Measurements from ENCODE around the gene SF3B3.

Gene SF3B3

GRCh38 chr16:70590722-70591415, 67.3 kb downstream of the SF3B3 start:
- DNase-seq (ENCODE audit: low read depth), result no peak

DNA sequence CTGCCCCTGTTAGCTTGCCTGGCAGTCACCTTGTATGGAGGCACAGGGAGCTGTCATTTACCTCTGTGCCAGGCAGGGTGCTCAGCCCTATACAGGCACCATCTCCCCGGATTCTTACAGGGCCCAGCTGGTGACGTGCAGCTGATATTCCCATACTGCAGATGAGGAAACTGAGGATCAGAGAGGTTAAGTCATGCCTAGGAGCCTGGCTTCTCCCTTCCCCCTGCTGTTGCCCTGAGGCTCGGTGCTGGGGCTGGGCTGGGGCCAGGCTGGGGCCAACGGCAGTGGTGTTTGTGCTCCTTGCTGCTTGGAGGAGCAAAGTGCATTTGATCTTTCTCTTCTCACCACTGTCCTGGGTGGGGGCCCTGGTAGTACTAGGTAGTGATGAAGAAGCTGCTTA, 68.0 kb downstream of the SF3B3 start:
- no peak for DNase-seq (ENCODE audit: low read depth)

DNA sequence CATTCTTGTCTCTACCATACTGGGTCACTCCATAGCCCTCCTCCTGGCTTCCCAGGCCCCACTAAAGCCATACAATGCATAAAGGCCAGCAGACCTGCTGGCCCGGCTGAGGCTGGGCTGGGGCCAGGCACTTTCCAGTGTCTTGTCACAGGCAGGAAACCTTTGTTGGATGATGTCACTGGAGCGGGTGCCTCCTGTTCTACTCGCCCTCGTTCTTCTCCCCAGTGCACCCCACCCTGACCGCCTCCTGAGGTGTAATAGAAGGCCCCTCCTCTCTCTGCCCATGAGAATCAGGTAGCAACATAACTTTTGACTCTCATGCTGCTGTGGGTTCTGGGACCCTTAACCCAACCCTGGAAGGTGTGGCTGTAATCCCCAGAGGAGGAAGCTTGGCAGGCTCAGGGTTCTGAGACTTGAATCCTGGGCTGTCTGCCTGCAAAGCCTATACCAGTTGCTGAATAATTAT, 68.5 kb downstream of the SF3B3 start:
- DNase-seq (ENCODE audit: low read depth), result no peak

GRCh38 chr16:70593544-70593943, 69.9 kb downstream of the SF3B3 start:
- no peak for DNase-seq (ENCODE audit: low read depth)

DNA sequence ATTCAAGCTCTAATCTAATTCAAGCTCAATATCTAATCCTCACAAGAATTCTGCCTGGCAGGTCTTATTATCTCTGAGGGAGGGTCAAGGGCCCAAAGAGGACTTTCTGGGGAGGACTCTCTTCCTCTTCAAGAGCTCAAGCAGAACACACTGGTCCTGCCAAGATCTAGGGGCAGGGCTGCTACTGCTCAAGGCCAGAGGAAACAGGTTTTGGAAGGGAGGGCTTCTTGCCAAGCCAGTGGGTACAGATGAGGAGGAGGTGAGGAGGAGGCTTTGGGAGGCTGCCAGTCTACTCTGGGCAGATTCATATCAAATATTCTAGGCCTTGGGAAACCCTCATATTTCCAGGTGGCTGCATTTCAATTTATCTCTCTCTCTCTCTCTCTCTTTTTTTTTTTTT, 71.0 kb downstream of the SF3B3 start:
- DNase-seq (ENCODE audit: low read depth), result no peak

DNA sequence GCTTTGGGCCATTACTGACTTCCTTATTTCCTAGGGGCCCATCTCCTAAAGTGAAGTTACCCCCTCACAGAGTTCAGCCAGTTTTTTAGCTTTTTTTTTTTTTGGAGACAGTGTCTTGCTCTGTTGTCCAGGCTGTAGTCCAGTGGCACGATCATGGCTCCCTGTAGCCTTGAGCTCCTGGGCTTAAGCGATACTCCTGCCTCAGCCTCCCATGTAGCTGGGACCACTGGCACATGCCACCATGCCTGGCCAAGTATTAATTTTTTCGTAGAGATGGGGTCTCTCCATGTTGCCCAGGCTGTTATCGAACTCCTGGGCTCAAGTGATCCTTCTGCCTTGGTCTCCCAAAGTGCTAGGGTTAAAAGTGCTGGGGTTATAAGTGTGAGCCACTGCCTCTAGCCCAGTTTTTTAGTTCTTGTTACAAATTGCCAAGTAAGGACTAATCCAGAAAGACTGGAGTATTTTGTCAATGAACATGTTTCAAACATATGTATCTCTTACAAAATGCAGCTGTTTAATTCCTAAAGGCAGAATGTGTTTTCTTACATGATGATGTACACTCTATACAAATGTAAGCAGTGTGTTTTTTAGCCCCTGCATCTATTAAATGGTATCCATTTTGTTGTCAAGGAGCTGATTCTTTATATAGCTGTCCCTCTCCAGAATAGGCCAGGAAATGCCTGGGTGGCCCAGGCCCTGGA, 73.7 kb downstream of the SF3B3 start:
- DNase-seq (ENCODE audit: low read depth), result no peak

GRCh38 chr16:70598937-70599503, 75.4 kb downstream of the SF3B3 start:
- no peak for DNase-seq (ENCODE audit: low read depth)

DNA sequence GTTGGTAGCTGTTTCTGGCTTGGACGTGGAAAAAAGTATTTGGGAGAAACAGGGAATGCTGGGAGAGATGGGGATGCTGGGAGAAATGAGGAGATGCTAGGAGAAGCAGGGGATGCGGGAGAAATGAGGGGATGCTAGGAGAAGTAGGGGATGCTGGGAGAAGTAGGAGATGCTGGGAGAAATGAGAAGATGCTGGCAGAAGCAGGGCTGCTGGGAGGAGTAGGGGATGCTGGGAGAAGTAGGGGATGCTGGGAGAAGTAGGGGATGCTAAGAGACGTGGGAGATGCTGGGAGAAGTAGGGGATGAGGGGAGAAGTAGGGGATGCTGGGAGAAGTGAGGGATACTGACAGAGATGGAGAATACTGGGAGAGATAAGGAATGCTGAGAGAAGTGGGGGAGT, 77.1 kb downstream of the SF3B3 start:
- DNase-seq (ENCODE audit: low read depth), result no peak

DNA sequence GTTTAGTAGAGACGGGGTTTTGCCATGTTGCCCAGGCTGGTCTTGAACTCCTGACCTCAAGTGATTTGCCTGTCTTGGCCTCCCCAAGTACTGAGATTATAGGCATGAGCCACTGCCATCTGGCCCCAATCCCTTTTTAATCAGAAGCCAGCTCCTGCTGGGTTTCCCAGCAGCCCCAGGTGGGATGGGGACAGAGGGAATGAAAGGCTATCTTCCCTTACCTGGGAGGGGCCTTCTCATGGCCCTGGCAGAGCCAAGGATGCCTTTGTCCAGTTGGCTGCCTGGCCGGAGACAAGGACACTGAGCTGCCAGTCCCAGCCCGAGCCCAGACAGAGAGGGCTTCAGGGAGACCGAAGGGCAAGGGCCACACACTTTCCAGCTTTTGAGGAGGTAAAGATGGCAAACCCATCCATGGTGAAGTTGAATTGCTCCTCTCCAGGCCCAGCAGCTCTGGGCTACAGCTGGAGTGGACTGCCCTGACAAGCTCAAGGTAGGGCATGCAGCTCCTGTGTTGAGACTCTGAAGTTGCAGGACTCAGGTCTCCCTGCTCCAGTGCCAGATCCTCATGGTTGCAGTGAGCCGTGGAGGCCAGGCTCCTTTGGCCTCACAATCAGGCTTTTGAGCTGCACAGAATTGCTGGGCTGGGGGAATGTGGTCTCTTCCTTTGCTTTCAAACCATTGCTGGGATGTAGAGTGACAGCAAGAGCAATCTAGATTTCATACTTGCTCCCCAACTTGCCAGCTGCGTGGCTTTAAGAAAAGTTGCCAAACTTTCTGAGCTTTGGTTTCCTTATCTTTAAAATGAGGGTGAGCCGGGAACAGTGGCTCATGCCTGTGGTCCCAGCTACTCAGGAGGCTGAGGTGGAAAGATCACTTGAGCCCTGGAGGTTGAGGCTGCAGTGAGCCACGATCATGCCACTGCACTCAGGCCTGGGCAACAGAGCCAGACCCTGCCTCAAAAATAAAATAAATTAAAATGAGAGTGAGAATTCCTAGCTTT, 78.3 kb downstream of the SF3B3 start:
- DNase-seq (ENCODE audit: low read depth), result no peak

- DNase-seq (ENCODE audit: low read depth), result no peak
These were observed 79.2 kb downstream of the SF3B3 start for GRCh38 chr16:70602831-70603230.

GRCh38 chr16:70604407-70605282, 81.0 kb downstream of the SF3B3 start:
- DNase-seq (ENCODE audit: low read depth), result no peak

- DNase-seq (ENCODE audit: low read depth), result no peak
These were observed 81.7 kb downstream of the SF3B3 start for GRCh38 chr16:70605283-70605657.

GRCh38 chr16:70608521-70608920, 84.9 kb downstream of the SF3B3 start:
- DNase-seq (ENCODE audit: low read depth), result no peak

DNA sequence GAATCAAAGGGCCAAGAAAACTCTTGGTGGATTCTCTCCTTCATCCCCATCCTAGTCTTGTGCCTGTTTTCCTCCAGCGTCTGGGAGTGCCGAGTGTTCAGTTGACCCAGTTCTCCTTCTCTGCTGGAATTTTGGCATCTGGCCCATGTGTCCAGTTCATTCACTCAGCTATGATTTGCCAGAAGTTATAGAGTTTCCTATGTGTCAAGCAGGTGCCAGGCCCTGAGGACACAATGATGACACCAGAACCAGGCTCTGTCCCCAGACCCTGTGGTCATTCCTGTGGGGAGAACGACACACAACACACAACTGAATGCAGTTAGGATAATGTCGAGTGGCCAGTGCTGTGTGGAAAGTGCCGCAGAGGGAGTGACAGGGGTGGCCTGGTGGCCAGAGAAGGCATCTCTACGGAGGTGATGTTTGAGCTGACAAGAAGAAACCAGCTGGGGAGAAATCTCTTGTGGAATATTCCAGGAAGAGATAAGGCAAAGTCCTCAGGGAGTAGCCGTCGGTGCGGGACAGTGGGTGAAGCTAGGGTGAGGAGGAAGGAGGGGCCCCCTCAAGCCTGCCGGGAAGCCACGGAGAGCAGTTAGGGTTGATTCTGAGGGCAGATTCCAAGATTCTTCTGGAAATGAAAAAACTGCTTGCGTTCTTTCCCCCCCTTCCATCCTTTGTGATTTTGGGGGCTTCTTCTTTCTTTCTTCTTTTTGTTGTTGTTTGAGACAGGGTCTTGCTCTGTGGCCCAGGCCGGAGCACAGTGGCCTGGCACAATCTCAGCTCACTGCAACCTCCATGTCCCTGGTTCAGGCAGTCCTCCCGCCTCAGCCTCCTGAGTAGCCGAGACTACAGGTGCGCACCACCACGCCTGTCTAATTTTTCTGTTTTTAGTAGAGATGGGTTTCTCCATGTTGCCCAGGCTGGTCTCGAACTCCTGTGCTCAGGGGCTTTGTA, 86.9 kb downstream of the SF3B3 start:
- DNase-seq (ENCODE audit: low read depth), result no peak

DNA sequence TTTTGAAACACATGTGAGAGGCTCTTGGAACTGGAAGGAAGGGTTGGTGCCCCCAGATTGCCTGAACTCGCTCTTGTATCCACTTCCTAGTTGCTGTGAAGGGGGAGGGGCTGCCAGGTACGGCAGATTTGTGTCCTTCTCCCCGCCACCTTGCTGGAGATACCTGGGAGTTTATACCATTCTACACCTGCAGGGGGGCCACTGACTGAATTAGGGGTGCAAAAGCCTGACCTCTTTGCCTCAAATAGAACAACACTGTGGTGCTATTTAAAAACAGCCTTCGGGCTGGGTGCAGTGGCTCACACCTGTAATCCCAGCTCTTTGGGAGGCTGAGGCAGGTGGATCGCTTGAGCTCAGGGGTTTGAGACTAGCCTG, 87.6 kb downstream of the SF3B3 start:
- DNase-seq (ENCODE audit: low read depth), result no peak

GRCh38 chr16:70611785-70612303, 88.2 kb downstream of the SF3B3 start:
- no peak for DNase-seq (ENCODE audit: low read depth)

- no peak for DNase-seq (ENCODE audit: low read depth)
These were observed 89.3 kb downstream of the SF3B3 start for GRCh38 chr16:70612931-70613330.

GRCh38 chr16:70614208-70614951, 90.8 kb downstream of the SF3B3 start:
- DNase-seq (ENCODE audit: low read depth), result no peak

DNA sequence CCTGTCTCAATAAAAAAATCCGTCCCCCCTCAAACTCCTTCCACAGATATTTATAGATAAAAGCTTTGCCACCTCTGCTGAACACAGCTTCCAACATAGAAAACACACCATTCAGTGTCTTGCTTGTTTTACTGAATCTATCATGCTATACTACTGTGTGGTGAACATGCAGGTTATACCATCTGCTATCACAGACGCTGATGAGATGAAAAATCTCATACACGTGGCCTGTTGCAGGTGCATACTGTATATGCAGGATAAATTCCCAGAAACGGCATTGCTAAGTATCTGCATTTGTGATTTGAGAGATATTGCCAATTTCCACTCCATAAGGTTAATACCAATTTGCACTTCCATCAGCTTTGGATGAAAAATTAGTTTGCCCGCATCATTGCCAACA, 92.3 kb downstream of the SF3B3 start:
- DNase-seq (ENCODE audit: low read depth), result no peak
